Measurements from ENCODE around the gene ARVCF.

- TF ChIP-seq CTCF (IDR thresholded peaks at IDR 0.05) (no peak), POLR2A (IDR thresholded peaks at IDR 0.05) (no peak)
Measured at GRCh38 chr22:20002128-20002527, 14.5 kb downstream of the ARVCF start.
